ENCODE measurements around the gene COMMD3.
A peak's percentile ranks its signal among the peaks of the same experiment; 100 is the strongest.

Gene COMMD3

DNA sequence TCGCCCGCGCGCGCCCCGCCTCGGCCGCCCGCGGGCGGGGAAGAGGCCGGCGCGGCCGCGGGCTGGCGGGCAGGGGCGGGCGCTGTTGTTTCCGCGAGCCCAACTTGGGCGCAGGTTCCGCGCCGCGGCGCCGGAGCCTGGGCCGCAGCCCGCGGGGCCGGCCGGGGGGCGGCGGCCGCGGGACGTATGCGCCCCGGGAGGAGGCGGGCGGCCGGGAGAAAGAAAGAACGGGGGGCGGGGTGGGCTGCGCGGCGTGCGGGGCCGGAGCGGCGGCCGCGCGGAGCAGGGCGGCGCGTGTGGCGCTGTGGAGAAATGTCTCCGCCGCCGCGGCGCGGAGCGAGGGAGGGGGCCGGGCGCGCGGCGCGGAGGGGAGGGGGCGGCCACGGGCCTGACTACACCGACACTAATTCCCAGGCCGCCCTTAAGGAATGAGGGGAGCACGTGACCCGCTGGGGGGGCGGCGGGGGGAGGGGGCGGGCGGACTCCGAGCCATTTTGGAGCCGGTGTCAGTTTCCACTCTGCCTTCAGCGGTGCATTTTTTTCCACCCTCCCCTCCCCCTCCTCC is 4.5 kb downstream of the COMMD3 start, which contains the start of gene BMI1:
BMI1 (plus strand) TSS at position 509 of the 565 bp plus-strand sequence. CDS start 5,351 bp downstream, outside the sequence.
- DNase-seq: peak; percentile 82

DNA sequence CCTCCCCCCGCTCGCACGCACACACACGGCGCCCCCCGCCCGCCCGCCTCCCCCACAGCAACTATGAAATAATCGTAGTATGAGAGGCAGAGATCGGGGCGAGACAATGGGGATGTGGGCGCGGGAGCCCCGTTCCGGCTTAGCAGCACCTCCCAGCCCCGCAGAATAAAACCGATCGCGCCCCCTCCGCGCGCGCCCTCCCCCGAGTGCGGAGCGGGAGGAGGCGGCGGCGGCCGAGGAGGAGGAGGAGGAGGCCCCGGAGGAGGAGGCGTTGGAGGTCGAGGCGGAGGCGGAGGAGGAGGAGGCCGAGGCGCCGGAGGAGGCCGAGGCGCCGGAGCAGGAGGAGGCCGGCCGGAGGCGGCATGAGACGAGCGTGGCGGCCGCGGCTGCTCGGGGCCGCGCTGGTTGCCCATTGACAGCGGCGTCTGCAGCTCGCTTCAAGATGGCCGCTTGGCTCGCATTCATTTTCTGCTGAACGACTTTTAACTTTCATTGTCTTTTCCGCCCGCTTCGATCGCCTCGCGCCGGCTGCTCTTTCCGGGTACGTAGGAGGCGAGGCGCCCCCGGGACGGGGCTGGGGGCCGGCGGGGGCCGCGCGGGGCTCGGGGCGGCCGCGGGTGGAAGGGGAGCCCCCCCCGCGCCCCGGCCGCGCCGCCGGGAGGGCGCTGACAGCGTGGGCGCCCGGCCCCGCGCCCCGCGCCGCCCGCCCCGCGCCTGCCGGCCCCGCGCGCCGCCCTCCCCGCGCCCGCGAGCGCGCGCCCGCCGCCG is 5.2 kb downstream of the COMMD3 start:
- DNase-seq: peak; percentile 65

DNA sequence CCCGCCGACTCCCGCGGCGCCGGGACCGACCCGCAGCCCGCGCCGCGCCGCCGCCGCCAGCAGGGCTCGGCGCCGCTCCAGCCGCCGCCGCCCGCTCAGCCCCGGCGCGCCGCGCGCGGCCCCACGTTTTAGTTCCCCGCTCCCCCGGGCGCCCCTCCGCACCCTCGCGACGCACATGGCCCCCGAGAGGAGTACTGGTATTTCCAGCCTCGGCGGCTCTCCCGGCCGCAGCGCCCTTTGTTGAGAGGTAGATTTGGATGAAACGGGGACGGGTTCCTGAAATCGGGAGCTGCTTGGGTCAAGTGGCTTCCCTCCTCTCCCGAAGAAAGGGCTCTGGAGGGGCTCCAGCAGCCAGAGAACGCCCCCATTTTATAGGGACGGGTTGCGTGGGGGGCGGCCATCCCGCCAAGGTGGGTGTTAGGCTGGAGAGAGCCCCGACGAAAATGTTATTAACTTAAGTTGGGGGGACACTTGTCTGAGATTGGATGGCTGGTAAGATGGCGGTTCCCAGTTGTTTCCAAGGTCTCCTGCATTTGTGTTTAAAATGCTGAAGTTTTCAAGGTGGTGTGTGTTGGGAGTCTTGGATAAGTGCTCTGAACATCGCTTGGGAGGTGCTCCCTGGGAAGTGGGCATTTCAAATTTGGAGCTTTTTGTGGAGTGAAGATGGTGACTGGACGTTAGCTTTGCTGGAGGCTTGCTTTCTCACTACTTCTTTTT is 5.9 kb downstream of the COMMD3 start:
- DNase-seq: no peak

DNA sequence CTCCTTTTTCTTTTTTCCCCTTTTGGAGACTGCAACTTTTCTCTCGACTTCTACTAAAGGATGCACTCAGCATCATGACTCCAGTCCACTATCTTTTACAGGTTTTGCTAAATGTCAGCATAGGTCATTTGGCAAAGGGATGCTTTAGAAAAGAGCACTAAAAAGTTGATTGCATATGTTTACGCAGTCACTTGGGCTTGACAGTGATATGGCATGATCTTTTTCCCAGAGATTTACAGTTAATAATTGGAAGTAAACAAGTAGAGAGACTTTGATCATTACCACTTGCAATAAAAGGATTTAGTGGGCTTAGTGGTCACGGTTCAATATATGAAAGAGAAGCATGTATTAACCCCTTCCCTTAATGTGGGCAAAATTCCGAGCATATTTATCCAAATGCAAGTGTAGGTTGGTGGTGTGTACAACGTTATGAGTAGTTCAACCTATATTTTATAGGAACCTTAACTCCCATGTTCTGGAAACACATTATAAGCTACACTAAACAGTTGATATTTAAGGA is 6.5 kb downstream of the COMMD3 start:
- no peak for DNase-seq

DNA sequence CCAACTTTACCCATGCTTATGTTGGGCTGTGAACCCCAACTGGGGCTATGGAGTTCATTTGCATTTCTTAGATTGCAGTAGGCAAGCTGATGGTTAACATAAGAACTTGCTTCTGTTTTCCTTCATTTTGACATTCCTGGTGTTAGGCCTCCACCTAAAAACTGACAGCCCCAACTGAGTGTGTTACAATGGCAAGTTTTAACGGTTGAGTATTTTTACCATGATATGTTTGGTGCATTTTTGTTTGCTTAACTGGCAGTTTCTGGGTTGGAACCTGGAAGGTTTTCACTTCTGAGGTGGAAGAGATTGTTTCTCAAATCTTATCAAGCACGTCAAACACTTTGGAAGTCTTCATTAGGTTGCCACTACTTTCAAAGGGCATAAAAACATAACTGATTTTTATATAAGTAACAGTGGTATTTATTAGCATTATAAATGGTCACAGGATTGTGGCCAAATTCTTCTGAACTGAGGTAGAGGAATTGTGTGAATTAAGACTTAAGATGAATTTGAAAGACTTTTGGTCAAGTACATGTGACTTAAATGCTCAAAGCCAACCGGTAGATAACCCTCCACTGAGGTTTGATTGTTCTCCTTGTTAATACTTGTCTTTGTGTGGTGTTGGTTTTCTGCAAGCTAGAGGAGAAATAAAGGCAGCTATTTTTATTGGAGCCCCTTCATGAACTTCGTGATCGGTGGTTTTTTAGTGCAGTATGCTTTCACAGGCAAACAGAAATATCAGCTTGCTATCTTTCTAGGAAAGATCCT is 7.5 kb downstream of the COMMD3 start:
- DNase-seq: no peak

DNA sequence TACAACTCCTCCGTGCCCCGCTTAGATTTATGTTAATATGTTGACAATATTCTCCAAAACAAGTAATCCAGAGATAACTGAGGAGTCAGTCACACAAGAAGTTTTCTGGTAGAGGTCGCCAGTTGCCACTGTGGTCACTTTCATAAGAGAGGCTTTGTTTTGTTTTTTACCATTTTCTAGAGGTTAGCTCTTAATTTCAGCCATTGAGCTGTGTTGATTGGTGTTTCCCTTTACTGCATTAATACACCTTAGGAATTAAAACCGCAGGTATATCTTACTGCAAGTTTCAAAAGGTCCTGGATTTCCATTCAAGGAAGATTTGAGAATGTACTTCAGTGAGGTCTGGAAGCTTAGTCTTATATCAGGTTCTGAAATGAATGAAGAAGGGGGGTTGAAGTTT is 8.2 kb downstream of the COMMD3 start:
- DNase-seq: no peak

DNA sequence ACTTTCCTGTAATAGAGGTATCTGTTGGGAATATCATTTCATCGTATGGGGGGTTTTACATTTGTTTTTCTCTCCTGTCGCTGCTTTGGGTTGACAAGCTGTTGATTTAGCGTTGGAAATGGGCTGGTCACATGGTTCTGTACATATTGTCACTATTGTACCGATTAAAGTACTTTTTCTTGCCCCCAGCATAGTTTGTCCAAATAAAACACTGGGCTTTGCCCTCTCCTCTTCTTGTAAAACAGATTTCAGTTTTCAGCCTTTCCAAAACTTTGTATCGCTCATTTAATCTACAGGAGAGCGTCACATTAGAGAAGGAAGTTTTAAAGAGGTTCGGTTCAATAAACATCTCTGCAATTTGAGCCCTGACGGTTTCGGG is 8.7 kb downstream of the COMMD3 start:
- DNase-seq: no peak

DNA sequence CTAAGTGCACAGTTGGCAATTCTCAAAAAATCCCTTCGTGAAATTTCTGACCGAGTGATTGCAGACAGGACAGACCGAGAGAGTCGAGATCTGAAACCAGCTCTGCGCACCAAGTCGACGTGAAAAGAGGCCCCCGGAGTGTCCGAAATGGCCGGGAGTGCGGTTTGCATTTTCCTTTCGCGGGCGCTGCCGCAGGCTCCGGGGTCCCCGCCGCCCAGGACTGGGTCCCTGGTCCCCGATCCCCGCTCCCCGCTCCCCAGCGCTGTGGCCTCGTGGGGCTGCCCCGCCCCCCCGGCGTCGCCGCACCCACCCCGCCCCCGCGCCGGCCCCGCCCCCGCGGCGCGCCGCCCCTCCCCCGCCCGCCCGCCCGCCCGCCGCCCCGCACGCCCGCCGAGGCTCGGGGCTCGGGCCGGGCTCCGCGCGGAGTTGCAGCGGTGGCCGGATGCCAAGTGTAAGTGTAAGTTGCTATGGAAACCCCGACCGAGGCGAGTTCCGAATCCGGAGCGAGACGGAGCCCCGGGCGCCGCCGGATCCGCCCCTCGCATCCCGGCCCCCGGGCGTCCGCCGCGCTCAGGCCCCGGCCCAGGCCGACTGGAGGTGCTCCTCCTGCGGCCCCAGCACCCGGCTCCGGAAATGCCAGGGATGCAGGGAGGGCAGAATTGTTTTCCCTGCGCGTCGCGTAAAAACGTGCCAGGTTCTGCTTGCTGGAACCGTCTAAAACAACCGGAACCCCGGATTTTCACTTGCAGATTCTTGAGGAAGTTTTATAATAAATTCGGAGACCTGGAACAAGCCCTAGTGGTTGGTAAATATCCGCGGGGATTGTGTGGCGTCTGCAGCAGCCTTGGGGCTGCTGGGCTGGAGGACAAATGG is 9.3 kb downstream of the COMMD3 start:
- DNase-seq: peak; percentile 64

DNA sequence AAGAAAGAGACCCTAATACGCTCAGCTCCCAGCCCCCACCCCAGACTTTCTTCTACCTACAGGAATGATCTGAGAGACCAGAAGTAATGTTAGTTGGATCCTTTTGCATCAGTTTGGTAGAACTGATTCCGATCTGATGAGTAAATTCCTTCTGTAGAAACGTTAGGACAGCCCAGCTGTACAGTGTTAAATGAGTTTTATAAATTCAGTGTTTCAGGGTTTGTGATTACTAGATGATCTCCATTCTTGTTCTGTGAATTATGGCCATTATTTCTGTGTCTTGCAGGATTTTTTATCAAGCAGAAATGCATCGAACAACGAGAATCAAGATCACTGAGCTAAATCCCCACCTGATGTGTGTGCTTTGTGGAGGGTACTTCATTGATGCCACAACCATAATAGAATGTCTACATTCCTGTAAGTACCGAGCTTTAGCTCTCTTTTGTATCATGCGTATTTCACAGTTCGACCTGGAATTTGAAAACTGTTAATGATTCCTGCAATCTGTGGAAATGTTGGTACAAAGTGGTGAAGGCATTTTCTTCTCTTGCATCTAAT is 10.0 kb downstream of the COMMD3 start:
- no peak for DNase-seq

DNA sequence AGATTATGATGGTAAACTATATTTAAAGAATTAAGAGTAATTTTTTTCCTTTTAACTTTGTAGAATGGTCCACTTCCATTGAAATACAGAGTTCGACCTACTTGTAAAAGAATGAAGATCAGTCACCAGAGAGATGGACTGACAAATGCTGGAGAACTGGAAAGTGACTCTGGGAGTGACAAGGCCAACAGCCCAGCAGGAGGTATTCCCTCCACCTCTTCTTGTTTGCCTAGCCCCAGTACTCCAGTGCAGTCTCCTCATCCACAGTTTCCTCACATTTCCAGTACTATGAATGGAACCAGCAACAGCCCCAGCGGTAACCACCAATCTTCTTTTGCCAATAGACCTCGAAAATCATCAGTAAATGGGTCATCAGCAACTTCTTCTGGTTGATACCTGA is 13.0 kb downstream of the COMMD3 start:
- DNase-seq: no peak

DNA sequence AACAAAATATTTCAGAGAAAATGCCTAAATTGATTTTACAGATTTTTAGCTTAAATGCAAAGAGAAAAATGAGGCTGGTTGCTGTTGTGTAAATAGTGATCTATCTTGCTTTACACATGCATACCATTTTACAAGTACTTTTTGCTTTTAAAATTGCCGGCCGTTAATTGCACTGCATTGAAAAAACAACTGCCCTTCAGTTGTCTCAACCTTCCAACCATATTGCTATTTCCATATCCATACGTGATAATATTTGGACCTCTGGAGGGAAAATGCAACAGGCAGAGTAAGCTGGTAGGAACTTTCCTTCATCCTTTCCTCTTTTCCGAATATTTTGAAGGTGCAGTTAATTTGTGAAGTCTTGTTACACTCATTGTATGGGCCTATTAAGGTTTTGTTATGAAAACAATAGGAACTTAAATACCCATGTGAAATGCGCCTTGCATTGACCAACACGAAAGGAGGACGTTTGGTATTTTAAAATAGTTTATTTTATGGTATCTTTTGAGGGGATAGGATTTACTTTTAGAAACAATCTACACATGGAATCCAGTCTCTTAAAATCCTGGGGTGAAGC is 16.0 kb downstream of the COMMD3 start:
- no peak for DNase-seq

DNA sequence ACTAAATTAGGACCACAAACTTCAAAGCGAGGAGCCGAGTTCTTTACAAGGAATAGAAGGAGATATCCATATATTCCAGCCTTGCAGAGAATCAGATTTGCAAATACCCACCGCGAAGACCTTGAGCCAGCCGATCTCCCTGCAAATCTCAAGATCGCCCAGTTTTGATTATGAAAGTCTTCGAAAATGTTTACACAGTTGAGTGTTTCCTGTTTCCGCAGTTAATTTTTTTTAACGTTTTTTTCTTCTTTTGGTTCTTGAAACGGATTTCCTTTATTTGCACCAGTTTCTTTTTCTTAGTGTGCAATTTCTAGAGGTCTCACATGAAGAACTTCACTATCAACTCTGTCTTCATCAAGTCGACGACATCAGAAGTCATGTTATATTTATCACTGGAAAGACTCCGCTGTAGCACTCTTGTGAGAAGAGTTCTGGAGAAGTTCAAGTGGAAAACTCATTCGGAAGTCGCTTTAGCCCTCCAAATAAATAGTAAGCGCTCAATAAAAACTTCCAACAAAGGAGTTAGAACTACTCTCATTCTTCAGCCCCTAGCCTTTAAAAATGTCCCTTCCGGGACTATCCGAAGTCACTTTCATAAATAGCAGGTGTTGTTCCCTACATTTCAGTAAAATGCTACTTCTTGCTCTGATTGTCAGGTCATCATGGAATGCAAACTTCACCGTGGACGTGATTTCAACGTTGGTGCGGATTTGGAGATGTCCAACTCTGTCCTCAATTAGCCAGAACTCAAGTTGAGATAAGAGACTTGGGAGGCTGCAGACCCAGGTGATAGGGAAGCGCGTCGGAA is 17.2 kb downstream of the COMMD3 start:
- no peak for DNase-seq

DNA sequence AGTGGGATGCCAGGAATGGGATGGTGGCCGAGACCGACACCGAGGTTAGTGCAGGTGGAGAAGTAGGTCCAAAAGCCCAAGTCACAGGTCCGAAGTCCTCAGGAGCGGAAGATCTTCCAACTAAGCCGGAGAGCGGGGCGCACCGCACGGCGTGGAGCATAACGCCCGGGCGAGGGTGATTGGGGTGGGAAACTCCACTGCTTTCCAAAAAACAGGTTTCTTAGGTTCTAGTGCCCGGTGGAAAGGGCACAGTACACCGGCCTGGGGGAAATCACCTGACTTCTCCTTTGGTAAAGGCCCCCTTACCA is 17.7 kb downstream of the COMMD3 start:
- no peak for DNase-seq

DNA sequence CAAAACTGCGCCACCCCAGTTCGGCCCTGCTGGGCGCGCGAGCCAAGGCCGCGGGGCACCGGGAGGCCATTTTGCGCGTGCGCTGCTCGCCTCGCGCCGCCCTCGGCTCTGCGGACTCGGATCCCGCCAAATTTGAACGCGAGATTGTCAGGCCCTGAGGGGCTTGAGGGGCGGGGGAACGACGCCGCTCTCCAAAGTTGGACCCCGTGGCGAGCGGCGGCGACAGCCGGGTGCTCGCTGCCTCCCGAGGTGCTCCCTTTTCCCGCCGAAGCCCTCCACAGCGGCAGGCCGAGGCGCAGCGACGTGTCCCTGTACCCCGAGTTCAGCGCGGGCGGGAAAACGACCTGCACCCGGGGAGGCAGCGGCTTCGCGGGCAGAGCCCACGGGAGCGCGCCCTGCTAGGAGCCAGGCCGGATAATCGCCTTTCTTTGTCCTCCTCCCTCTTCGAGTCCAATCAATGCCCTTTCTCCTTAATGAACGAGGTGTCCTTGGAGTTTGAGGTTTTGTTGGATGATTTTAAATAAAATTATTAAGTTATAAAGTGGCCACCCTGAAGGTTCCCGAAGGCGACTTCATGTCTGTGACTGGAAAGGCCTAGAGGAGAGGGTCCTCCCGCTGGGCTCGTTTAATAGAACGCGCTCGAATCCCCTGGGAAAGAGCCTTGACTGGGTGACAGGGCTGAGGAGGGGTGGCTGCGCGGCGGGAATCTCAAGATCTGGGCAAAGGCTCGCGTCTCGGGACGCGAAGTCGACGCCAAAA is 18.4 kb downstream of the COMMD3 start:
- DNase-seq: no peak

DNA sequence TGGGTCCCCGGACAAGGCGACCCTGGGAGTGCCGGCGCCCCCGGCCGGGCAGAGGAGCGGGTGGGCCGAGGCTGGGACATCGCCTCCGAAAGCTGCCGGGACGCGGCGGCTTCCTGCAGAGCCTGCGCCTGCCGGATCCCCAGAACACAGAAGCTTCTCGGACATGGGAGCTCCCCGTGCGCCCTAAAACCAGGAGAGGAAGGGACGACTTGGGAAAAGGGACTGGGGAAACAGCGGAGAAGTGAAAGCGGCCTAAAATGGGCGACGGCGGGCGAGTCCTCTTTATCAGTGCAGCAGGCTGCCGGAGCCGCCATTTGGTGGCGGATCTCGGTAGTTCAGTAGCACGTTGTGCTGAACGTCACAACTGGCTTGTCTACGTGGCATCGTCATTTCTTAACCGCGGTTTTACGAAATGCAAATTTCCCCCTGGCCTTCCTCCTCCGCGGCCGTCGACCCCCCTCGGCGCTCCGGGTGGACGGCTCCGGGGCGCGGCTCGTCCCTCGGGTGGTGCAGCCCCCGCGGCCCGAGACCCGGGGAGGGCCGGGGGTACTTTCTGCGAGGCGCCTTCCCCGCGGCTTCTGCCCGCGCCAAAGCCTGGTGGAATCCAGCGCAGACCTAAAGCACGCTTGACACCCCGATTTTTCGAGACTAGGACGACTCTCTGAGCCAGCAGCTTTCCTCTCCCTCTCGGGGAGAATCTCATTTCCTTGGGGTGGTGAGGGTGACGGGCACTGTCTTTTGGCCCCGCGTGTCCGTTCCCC is 19.2 kb downstream of the COMMD3 start:
- DNase-seq: peak; percentile 48

DNA sequence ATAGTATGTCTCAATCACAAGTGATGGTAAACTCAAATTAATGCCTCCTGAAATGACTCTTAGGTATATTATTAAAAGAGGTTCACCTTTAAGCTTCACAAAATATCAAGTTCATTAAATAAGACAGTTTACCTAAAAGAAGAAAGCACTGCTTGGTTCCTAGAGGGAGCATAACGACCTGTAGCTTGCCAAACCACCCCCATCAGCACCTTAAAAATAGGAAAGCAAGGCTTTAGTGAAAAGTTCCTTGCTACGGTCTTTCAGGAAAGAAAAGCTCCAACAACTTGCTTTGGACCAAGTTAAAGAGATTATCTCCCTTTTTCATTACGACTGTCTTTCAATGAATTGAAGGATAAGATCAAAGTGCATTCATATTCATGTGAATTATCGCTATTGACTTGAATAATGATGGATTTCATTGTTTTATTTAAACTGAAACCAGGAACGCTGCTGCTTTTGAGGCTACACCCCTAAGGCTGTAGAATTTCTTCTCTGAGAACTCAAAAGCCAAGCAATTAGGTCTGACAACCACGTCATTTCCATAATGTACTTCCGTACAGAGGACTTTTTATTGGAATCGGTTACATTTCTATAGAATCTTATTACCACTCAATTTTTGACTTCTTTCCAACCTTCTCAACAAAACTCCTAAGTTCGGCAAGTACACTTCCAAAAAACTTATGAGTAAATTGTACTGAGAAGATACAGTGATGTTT is 22.2 kb downstream of the COMMD3 start:
- no peak for DNase-seq

DNA sequence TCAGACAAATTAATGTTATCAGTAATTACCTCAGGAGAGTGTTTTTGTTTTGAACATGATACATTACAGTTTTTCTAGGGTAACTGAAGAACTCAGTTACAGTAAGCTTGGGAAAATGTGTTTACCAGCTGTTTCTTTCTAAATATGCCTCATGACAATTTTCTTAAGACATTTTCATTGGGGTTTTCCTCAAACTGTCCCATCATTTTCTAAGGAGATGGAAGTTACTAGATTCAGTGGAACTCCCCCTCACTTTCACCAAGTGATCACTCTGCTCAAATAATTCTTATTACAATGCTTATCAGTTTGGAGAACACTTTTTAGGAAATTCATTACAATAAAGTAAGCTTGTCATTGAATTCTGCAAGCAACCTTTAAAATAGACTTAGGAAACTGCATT is 22.7 kb downstream of the COMMD3 start:
- DNase-seq: no peak

DNA sequence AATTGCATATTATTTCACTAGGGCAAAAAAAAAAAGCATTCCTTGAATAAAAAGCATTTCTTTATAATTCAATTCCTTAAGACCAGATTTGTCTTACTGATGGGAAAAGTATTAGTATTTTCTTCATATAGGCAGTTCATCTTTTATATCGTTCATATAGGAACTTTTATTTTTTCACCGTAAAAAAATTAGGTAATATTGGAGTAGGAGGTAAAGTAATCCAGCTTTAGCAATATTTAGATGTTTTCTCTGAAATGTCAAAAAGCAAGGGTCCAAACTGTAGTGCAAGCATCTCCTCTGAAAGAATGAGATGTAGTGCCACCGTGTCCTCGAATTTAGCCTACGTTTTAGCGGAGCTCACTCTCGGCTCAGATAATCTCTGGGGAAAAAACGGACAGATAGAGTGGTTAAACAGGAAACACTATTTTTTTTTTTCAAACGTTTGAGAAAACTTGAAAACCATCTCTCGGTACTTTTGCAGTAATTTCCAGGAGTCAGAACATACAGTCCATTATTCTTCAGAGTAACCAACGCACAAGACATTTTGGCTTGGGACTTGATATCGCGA is 23.7 kb downstream of the COMMD3 start:
- no peak for DNase-seq
